Measurements from ENCODE around the gene TAS2R38.

DNA sequence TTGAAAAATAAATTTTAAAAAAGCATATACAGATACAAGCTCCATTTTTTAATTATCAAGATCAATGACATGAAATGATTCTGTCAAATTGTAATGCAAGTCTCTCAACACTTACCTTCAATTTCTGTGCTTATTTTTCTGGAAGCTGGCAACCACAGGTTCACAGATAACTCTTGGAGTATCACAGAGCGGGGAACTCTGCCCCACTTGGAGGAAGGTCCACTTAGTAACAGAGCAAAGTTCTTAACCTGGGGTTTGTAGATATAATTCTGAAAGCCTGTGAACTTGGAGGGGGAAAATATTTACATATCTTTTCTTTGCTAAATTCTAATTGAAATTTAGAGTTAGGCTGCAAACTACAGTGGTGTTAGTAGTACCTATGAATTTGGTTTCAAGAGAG lies 19.8 kb upstream of the TAS2R38 start:
- TF ChIP-seq, protein P1, sequence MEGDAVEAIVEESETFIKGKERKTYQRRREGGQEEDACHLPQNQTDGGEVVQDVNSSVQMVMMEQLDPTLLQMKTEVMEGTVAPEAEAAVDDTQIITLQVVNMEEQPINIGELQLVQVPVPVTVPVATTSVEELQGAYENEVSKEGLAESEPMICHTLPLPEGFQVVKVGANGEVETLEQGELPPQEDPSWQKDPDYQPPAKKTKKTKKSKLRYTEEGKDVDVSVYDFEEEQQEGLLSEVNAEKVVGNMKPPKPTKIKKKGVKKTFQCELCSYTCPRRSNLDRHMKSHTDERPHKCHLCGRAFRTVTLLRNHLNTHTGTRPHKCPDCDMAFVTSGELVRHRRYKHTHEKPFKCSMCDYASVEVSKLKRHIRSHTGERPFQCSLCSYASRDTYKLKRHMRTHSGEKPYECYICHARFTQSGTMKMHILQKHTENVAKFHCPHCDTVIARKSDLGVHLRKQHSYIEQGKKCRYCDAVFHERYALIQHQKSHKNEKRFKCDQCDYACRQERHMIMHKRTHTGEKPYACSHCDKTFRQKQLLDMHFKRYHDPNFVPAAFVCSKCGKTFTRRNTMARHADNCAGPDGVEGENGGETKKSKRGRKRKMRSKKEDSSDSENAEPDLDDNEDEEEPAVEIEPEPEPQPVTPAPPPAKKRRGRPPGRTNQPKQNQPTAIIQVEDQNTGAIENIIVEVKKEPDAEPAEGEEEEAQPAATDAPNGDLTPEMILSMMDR (IDR thresholded peaks at IDR 0.05) = no peak
- TF ChIP-seq POLR2A (IDR thresholded peaks at IDR 0.05) (no peak), POLR2AphosphoS5 (IDR thresholded peaks at IDR 0.05) (no peak)
